ENCODE data around the gene FAM221B. TPM values are rescaled to one million over a fixed set of nuclear protein-coding genes. Genes with fewer than 3 reads are reported as not detected.

FAM221B gene
- total and polyA plus RNA-seq, 2 of the 4 experiments (the other 2 are of a cell fraction): not detected

DNA sequence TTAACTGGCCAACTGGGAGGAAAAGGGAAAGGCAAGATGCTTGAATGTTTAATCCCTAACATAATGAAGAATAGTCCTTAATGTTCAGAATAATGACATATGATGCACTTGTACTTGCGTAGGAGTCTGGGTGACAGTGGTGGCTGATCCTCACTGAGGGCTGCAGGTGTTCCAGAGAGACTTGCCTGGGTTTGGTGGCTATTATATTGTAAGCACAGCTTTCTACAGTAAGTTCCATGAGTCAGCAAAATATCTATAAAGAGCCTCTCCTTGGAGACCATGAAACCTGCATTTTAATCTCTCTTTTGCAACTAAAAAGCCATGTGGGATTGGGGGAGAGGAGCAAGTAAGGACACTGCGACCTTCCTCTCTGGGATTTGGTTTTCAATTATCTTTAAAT is 39.0 kb downstream of the FAM221B start:
- ATAC-seq (ENCODE audit: low read depth) (no peak), DNase-seq (no peak)
- H3K4ac ChIP-seq (ENCODE audit: low read depth, low read length): no peak overlapping the region
- no peak overlapping the region for H3K23ac ChIP-seq (ENCODE audit: low read depth, low read length)
- dilution Hi-C loops (cut with HindIII; ENCODE audit: low sequenced_read_pairs, unreplicated experiment): no loop called here
- H3K4me1 ChIP-seq (ENCODE audit: control insufficient read depth, insufficient read depth, low read length): peaks cover 27% of the 10 kb centered on the region
- peaks cover 15% of the 10 kb centered on the region for H3K27me3 ChIP-seq (ENCODE audit: control insufficient read depth, insufficient read depth, low read length)
- no peak overlapping the region for H2BK5ac ChIP-seq (ENCODE audit: low read depth, low read length, poor library complexity, severe bottlenecking)
- H2AFZ ChIP-seq (replicated peaks; ENCODE audit: low read length, poor library complexity): no peak overlapping the region
- no peak overlapping the region for H4K91ac ChIP-seq (ENCODE audit: insufficient read depth, low read depth, low read length)
- no peaks in the 10 kb centered on the region for H3K9me3 ChIP-seq (ENCODE audit: control insufficient read depth, insufficient read depth, low read length)
- no peak overlapping the region for H4K5ac ChIP-seq (ENCODE audit: low read depth, low read length)
- intact Hi-C loops (cut with micrococcal nuclease): no loop called here
- H2BK20ac ChIP-seq (ENCODE audit: low read depth, low read length): no peak overlapping the region
- ChIA-PET POLR2A (ENCODE audit: unreplicated experiment) (interaction anchor here (0.8 kb wide), 1 partner anchor 93 kb away, joined by 3 read pairs; no protein-coding TSS in a partner anchor), CTCF (interaction anchor here (0.6 to 2.1 kb wide), 16 partner anchors 12 to 240 kb away, joined by 3 to 25 read pairs (median 4); partner anchors contain the start of genes OR13J1 and SPAG8)
- in situ Hi-C loops (cut with MboI; ENCODE audit: low sequenced_read_pairs): no loop called here
- H4K8ac ChIP-seq (ENCODE audit: low read depth in 2 of 2, low read length in 2 of 2): no peak overlapping the region
- H2BK15ac ChIP-seq (ENCODE audit: low read depth, low read length): no peak overlapping the region
- no peak overlapping the region for H3K56ac ChIP-seq (ENCODE audit: extremely low read depth, insufficient read depth, low read length)
- H3K14ac ChIP-seq (replicated peaks; ENCODE audit: low read depth, low read length): no peak overlapping the region
- H3K9me1 ChIP-seq (ENCODE audit: insufficient read depth, low read length): peaks cover 20% of the 10 kb centered on the region
- no peak overlapping the region for H3K27ac ChIP-seq (ENCODE audit: insufficient read depth, low read length)
- H3K18ac ChIP-seq (ENCODE audit: low read depth, low read length): no peak overlapping the region
- H3K4me2 ChIP-seq (ENCODE audit: low read depth, low read length): no peak overlapping the region
- WGBS, 2 experiments (ENCODE audit: extremely low coverage in 2 of 2, insufficient read length in 1 of 2): no CpG with 5 or more reads among the region's 2 CpGs
- no peaks in the 10 kb centered on the region for H4K20me1 ChIP-seq (ENCODE audit: insufficient read depth, low read length)
- H3K79me1 ChIP-seq (ENCODE audit: low read depth in 1 of 2, low read length in 2 of 2): peaks cover 16 to 30% of the 10 kb centered on the region in 2 experiments
- H3K4me3 ChIP-seq (ENCODE audit: insufficient read depth, low read depth, low read length): no peak overlapping the region
- H2AK9ac ChIP-seq (replicated peaks; ENCODE audit: low read depth, low read length, poor library complexity): no peak overlapping the region
- TF ChIP-seq BHLHE40 (IDR thresholded peaks at IDR 0.05; ENCODE audit: low read depth, low read length): no peak
- TF ChIP-seq NFE2L2 (IDR thresholded peaks at IDR 0.05; ENCODE audit: low read depth, low read length): peak; percentile 50; the same call in 1 of the 2 replicates
- no peak for TF ChIP-seq POLR2A (IDR thresholded peaks at IDR 0.05; ENCODE audit: low read depth, low read length)
- TF ChIP-seq CHD1 (IDR thresholded peaks at IDR 0.05; ENCODE audit: low read depth, low read length): no peak
- TF ChIP-seq, protein P1, sequence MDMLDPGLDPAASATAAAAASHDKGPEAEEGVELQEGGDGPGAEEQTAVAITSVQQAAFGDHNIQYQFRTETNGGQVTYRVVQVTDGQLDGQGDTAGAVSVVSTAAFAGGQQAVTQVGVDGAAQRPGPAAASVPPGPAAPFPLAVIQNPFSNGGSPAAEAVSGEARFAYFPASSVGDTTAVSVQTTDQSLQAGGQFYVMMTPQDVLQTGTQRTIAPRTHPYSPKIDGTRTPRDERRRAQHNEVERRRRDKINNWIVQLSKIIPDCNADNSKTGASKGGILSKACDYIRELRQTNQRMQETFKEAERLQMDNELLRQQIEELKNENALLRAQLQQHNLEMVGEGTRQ (IDR thresholded peaks at IDR 0.05; ENCODE audit: low read depth, low read length): no peak
- TF ChIP-seq, protein P2, sequence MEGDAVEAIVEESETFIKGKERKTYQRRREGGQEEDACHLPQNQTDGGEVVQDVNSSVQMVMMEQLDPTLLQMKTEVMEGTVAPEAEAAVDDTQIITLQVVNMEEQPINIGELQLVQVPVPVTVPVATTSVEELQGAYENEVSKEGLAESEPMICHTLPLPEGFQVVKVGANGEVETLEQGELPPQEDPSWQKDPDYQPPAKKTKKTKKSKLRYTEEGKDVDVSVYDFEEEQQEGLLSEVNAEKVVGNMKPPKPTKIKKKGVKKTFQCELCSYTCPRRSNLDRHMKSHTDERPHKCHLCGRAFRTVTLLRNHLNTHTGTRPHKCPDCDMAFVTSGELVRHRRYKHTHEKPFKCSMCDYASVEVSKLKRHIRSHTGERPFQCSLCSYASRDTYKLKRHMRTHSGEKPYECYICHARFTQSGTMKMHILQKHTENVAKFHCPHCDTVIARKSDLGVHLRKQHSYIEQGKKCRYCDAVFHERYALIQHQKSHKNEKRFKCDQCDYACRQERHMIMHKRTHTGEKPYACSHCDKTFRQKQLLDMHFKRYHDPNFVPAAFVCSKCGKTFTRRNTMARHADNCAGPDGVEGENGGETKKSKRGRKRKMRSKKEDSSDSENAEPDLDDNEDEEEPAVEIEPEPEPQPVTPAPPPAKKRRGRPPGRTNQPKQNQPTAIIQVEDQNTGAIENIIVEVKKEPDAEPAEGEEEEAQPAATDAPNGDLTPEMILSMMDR (conservative IDR thresholded peaks at IDR 0.05; ENCODE audit: low read depth, low read length): no peak
- no peak for TF ChIP-seq RFX5 (IDR thresholded peaks at IDR 0.05; ENCODE audit: low read depth, low read length)
- no peak for TF ChIP-seq CEBPB (IDR thresholded peaks at IDR 0.05; ENCODE audit: low read depth, low read length)
- peak; percentile 92 for TF ChIP-seq MAFK (IDR thresholded peaks at IDR 0.05; ENCODE audit: low read depth, low read length)
- TF ChIP-seq MXI1 (IDR thresholded peaks at IDR 0.05; ENCODE audit: borderline replicate concordance, low read depth, low read length): no peak
- TF ChIP-seq, protein P3, sequence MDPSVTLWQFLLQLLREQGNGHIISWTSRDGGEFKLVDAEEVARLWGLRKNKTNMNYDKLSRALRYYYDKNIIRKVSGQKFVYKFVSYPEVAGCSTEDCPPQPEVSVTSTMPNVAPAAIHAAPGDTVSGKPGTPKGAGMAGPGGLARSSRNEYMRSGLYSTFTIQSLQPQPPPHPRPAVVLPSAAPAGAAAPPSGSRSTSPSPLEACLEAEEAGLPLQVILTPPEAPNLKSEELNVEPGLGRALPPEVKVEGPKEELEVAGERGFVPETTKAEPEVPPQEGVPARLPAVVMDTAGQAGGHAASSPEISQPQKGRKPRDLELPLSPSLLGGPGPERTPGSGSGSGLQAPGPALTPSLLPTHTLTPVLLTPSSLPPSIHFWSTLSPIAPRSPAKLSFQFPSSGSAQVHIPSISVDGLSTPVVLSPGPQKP (IDR thresholded peaks at IDR 0.05; ENCODE audit: borderline replicate concordance, low read depth, low read length): no peak
- TF ChIP-seq RCOR1 (IDR thresholded peaks at IDR 0.05; ENCODE audit: insufficient replicate concordance, low read length): no peak
- TF ChIP-seq SMC3 (IDR thresholded peaks at IDR 0.05; ENCODE audit: low read depth, low read length): no peak
- TF ChIP-seq FOS (IDR thresholded peaks at IDR 0.05; ENCODE audit: low read depth, low read length): no peak
- no peak for TF ChIP-seq RAD21 (IDR thresholded peaks at IDR 0.05; ENCODE audit: low read length)
- no peak for TF ChIP-seq MAZ (IDR thresholded peaks at IDR 0.05; ENCODE audit: borderline replicate concordance, low read depth, low read length)
- H3K9ac ChIP-seq (ENCODE audit: low read depth, low read length): no peak overlapping the region
- no peak overlapping the region for H2BK120ac ChIP-seq (ENCODE audit: low read depth, low read length)
- H2AK5ac ChIP-seq (ENCODE audit: low read depth, low read length): no peak overlapping the region
- no TSS peak for BruUV-seq (replicated peaks)
- no peaks in the 10 kb centered on the region for H3K36me3 ChIP-seq (ENCODE audit: control insufficient read depth, insufficient read depth, low read length)
